G401 (cell line): ENCODE measurements around the gene COL6A1. TPM values are rescaled to one million over a fixed set of nuclear protein-coding genes. Genes with fewer than 3 reads are reported as not detected.
"Not testable (repeated sequence)": the region's sequence is repeated elsewhere in the genome, so short reads cannot be mapped to it uniquely, and the experiment has no call there.

Experiments
- DNase-seq: peaks from one replicate; pipeline ENCODE4 v3.0.0-alpha.2; 2015; ENCODE audit warnings: low spot score
- in situ Hi-C: cut with HindIII; loops from 2 replicates; pipeline ENCODE4 v1.10.0; 2016; ENCODE audit warnings: low sequenced_read_pairs, mixed read lengths
- total RNA-seq: library from RNA; depleted of rRNA; stranded (reverse); fragments of >200 nt; shearing (Covaris generic); gene quantifications from 2 replicates; pipeline ENCODE4 v1.2.3, GENCODE V29; 2014

Gene COL6A1
- total RNA-seq, 1 experiment from 2014 or later = 85.1 TPM

DNA sequence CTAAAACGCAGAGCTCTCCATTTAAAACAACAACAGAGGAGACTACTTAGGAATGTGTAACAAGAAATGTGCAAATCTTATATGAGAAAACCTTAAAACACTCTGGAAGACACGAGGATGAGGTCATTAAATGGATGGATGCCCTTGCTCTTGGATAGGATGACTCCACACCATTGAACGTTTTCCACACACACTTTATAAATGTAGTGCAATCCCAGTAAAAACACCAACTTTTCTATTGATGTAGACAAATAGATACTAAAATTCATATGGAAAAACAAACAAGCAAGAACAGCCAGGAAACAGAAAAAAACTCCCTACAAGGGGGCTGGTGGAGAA lies 18.4 kb upstream of the COL6A1 start:
- DNase-seq = no peak
- in situ Hi-C loops = no loop called here

GRCh38 chr21:45964649-45965048 lies 16.9 kb upstream of the COL6A1 start:
- in situ Hi-C loops = no loop called here
- DNase-seq = no peak

- DNase-seq = no peak
- in situ Hi-C loops = no loop called here
Measured at GRCh38 chr21:45965084-45965809, 16.3 kb upstream of the COL6A1 start.

DNA sequence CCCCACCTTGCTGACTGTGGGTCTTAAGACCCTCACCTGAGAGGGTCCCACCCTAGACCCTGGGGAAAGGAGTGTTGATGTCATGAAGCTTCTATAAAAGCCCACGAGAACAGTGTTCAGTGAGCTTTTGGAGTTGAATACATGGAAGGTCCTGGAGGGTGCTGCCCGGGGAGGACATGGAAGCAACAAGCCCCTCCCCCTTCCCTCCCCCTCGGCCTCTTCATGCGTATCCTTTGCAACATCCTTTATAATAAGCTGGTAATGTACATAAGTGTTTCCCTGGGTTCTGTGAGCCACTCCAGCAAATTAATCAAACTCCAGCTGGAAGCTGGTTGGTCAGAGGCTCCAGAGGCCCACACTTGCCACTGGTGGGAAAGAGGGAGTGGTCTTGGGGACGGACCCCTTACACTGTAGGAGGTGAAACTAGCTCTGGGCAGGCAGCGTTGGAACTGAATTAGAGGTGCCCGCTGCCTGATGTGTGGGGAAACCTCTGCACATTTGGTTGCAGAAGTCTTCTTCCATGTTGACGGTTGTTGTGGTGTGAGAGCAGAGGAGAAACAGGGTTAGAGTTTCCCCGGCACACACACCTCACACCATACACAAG lies 14.7 kb upstream of the COL6A1 start:
- no peak for DNase-seq
- in situ Hi-C loops = no loop called here

DNA sequence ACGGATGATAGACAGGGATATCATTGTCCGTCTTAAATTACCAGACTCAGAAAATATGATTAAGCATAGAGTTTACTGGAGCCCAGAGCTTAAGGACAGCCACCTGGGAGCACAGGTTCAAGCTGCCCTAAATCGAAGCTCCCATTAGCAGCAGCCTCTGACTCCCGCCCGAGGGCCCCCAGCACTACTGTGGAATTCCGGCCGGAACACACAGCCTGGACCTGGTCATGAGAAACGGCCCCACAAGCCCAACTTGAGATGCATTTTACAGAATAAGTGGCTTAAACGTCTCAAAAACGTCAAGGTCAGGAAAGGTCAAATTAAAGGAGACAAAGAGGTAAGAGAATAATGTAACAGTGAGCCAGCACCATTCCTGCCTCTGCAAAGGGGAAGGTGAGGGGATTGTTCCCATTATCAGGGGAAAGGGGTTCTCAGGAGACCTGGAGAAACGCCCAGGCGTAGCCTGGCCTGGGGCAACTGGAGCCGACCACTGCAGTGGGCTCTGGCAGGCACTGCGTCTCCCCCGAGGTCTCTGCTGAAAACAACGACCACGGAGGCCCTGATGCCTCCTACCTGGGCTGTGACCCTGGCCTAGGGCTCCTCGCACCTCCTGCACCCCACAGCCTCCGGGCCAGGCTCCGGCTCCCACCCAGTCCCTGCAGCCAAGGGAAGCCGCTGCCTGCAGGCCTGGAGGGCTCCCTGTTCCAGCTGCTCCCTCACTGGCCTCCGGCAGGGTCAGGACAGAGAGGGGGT lies 11.5 kb upstream of the COL6A1 start:
- in situ Hi-C loops = no loop called here
- no peak for DNase-seq

DNA sequence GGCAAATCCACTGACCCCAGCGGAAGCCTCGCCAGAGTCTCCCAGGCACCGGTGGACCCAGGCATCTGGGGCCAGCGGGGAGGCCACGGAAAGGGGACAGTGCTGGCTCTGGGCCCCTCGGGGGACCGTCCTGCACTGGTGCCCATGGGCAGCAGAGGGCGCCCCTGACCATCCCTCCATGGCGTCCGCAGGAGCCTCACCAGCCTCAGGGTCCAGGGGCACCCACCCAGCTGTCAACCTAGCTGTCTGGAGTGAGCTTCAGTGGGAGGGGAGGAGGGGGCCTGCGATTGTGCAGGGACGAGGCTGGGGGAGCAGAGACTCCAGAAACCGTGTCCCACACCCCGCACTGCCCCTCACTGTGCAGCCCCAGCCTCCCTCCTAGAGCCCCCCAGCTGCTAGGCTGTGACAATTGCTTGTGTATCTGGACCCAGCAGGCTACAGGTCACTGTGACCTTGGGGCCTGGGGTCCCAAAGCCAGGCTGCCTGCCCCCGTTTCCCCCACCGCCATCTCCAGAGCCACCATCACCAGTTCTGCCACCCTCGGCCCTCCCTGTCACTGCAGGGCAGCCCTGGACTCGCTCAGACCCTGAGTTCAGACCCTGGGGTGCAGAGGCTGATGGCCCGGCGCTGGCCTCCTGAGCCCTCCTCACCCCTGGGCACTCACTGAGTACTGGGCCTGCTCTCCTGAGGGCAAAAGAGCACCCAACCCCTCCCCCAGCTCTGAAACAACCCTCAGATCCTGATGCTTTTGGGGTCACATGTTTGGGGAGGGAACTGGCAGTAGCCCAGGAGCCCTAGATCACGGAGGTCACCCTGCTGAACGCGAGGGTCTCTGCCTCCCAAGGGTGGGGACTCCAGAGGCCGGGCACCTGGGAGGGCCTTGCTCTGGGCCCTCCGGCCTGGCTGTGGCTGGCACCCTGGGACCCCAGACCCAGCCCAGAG lies 10.6 kb upstream of the COL6A1 start:
- in situ Hi-C loops = no loop called here
- DNase-seq = peak; percentile 23

- DNase-seq = no peak
- in situ Hi-C loops = no loop called here
Measured at GRCh38 chr21:45971616-45972352, 9.8 kb upstream of the COL6A1 start.

GRCh38 chr21:45972353-45972715 lies 9.2 kb upstream of the COL6A1 start:
- in situ Hi-C loops = no loop called here
- no peak for DNase-seq

DNA sequence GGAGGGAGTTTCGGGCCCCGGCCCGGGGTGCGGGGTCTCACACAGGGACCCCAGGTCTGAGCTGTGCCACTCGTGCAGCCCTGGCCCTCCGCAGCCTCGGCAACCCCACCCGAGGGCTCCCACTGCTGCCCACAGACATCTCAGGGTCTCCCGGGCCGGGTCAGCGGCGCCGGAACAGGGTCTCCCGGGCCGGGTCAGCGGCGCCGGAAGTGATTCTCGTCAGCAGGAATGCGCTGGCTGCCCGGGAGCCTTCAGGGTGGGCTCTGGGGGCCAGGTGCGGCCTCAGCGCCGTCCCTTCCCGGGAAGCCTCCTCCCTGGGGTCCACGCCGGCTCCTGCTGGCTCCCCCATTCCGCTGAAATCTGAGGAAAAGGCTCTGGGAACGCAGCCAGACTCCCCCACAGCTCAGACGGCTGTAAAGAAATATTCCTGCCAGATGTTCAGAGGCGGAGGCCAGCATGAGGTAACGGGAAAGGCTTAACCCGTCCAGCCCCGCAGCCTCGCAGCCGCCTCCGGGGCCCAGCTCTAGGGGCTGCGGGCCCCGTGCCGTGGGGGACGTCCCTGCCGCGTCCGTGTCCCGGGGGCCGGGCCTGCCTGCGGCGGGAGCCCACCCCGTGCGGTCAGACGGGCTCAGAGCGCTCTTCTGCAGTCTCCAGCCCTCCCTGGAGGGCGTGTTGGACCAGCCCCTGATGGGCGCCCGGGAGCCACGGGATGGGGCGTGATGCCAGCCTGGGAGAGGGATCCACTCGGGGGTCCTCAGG lies 8.7 kb upstream of the COL6A1 start:
- in situ Hi-C loops = no loop called here
- DNase-seq = no peak

DNA sequence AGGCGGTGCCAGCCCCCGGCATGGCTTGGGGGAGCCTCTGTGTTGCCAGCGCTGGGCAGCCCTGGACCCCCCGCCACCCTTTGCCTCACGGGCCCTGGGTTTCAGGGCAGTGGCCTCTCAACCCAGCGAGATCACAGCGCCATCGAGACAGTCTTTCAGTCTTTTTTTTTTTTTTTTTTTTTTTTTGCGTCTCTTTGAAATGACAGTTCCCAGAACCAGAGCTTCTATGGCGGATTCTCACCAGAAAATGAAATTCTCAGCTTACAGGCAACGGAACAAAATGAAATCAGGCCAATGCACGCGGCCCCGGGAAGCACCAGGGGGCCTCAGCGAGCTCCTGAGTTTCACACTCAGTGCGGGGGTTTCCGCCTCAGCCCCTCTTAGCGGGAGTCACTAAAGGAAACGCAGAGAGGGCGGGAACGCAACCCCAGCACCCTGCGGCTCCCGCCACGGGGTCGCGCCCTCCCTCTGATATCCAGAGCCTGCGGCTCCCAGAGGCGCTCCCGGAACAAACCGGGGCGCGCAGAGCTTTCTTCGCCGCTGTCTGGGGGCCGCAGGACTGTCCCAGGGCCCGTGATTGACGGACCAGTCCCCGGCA lies 8.0 kb upstream of the COL6A1 start:
- peak; percentile 59 for DNase-seq
- in situ Hi-C loops = no loop called here

GRCh38 chr21:45974073-45975019 lies 7.2 kb upstream of the COL6A1 start:
- in situ Hi-C loops = no loop called here
- peak; percentile 44 for DNase-seq

GRCh38 chr21:45975020-45975666 lies 6.4 kb upstream of the COL6A1 start:
- DNase-seq = no peak
- in situ Hi-C loops = no loop called here

GRCh38 chr21:45975667-45976409 lies 5.7 kb upstream of the COL6A1 start:
- in situ Hi-C loops = not testable (repeated sequence)

GRCh38 chr21:45976701-45977311 lies 4.8 kb upstream of the COL6A1 start:
- DNase-seq = no peak
- in situ Hi-C loops = no loop called here

More at GRCh38 chr21:45975667-45976409, 5.7 kb upstream of the COL6A1 start:
- not testable (repeated sequence) for DNase-seq

DNA sequence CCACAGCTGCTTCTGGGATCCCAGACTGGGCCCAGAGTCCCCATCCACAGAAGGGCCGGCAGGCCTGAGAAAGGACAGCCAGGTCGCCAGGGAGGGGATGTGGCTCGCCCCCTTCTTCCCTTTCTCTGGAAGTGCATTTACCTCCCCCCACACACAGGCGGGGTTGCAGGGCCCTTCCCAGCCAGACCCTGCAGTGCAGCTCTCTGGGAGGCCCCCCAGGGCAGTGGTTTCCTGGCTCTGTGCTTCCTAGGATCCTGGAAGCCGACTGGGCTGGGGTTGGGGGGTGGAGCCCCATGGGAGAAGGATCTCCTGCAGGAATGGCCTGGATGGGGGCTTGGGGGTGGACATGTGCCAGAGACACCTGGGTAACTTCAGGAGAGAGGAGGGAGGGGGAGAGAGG lies 4.2 kb upstream of the COL6A1 start:
- in situ Hi-C loops = no loop called here
- DNase-seq = no peak
